Caco-2 (cell line): Measurements from ENCODE around the gene AQP12A. TPM values are rescaled to one million over a fixed set of nuclear protein-coding genes. Genes with fewer than 3 reads are reported as not detected.

Experiments
- BruUV-seq: library from RNA; stranded (reverse); fragments of 400-500 nt; replicated peaks from 2 replicates; lab custom pipeline; 2021; lab: Mats Ljungman, UMichigan
- CTCF ChIA-PET: fragments of 300-600 bp; sonication (Branson Sonifier 250); formaldehyde crosslinking; loops from one replicate; lab custom pipeline; 2022; ENCODE audit warnings: antibody characterized with exemption; lab: Charles Lee
- POLR2A ChIA-PET: fragments of 300-600 bp; sonication (Branson Sonifier 250); formaldehyde crosslinking; loops from one replicate; lab custom pipeline; 2022; ENCODE audit warnings: antibody characterized with exemption; lab: Charles Lee
- DNase-seq, 2 experiments: peaks; one replicate each; pipeline versions ENCODE4 v3.0.0 to v3.0.0-alpha.2; 2020 to 2022
- H3K27me3 ChIP-seq: replicated peaks from 2 replicates; pipeline ENCODE4 v1.6.0; 2011; ENCODE audit warnings: low read length; ENCODE audit not compliant: control insufficient read depth, insufficient read depth
- H3K36me3 ChIP-seq: 2 replicates; pipeline ENCODE4 v1.5.1; 2011; ENCODE audit warnings: low read length; ENCODE audit not compliant: control insufficient read depth, insufficient read depth
- H3K4me1 ChIP-seq: fragments of 250-450 bp; sonication (Bioruptor Pico); 2 replicates; pipeline ENCODE4 v1.5.1; 2020; ENCODE audit warnings: mild to moderate bottlenecking
- H3K4me3 ChIP-seq: 2 replicates; pipeline ENCODE4 v1.5.1; 2011; ENCODE audit warnings: low read depth, mild to moderate bottlenecking, control low read depth, low read length
- H3K9me3 ChIP-seq: fragments of 250-450 bp; sonication (Bioruptor Pico); 2 replicates; pipeline ENCODE4 v1.5.1; 2020; ENCODE audit warnings: mild to moderate bottlenecking, moderate library complexity
- H3K27ac Mint-ChIP-seq: one replicate; pipeline ENCODE4 v1.8.0; 2022; ENCODE audit warnings: mixed read lengths; ENCODE audit not compliant: unreplicated experiment
- H3K27me3 Mint-ChIP-seq: one replicate; pipeline ENCODE4 v1.8.0; 2022; ENCODE audit warnings: mixed read lengths; ENCODE audit not compliant: insufficient read depth, unreplicated experiment
- H3K36me3 Mint-ChIP-seq: one replicate; pipeline ENCODE4 v1.8.0; 2022; ENCODE audit warnings: mild to moderate bottlenecking, mixed read lengths; ENCODE audit not compliant: insufficient read depth, unreplicated experiment
- H3K4me1 Mint-ChIP-seq: one replicate; pipeline ENCODE4 v1.8.0; 2022; ENCODE audit warnings: low read depth, mixed read lengths; ENCODE audit not compliant: unreplicated experiment
- H3K4me3 Mint-ChIP-seq: one replicate; pipeline ENCODE4 v1.8.0; 2022; ENCODE audit warnings: mild to moderate bottlenecking, moderate library complexity, mixed read lengths; ENCODE audit not compliant: unreplicated experiment
- H3K9me3 Mint-ChIP-seq: one replicate; pipeline ENCODE4 v1.8.0; 2022; ENCODE audit warnings: mixed read lengths; ENCODE audit not compliant: unreplicated experiment
- intact Hi-C: fragments of 100-400 bp; cut with micrococcal nuclease; formaldehyde crosslinking; loops from one replicate; pipeline ENCODE4 v1.10.0; 2022; ENCODE audit not compliant: unreplicated experiment
- total RNA-seq: library from RNA; stranded (reverse); gene quantifications from 2 replicates; pipeline ENCODE4 v1.2.3, GENCODE V29; 2022
- TF ChIP-seq, protein P1 (sequence below), 2 experiments: fragments of 200-600 bp in 1 of 2; IDR thresholded peaks; 1 replicate in 1 of 2; 2 replicates in 1 of 2; pipeline versions ENCODE4 v1.5.1 to v1.8.0; 2011 to 2022; ENCODE audit warnings: antibody characterized with exemption in 1 of 2, control low read depth in 1 of 2, inconsistent platforms in 1 of 2, low read depth in 1 of 2, low read length in 1 of 2, mild to moderate bottlenecking in 1 of 2, moderate library complexity in 1 of 2; ENCODE audit not compliant: insufficient read depth in 1 of 2, severe bottlenecking in 1 of 2, unreplicated experiment in 1 of 2

AQP12A gene
- total RNA-seq, 1 experiment from 2014 or later = not detected

DNA sequence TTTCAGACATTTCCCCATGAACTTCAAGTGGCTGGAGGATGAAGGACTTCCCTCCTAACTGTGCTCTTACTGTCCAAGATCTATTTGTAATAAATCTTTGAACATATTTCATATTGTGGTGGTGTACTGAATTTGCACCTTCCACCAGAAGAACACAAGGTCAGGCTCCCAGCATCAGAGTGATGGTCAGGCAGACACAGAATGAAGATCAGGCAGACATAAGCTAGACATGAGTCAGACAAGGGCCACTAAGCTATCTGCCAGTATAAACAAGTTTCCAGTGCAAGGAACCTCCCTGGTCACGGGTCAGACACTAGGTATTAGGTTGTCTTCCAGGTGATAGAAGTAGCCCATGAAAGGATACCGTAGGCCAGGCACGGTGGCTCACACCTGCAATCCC lies 29.0 kb upstream of the AQP12A start:
- Histone ChIP-seq H3K4me1 (no peaks in the 10 kb centered on the region), H3K9me3 (no peaks in the 10 kb centered on the region), H3K27me3 (no peaks in the 10 kb centered on the region), H3K36me3 (no peaks in the 10 kb centered on the region), H3K4me3 (no peak overlapping the region)
- Mint-ChIP-seq H3K27me3 (peaks cover 11% of the 10 kb centered on the region), H3K36me3 (no peaks in the 10 kb centered on the region), H3K27ac (no peak overlapping the region), H3K4me1 (no peaks in the 10 kb centered on the region), H3K9me3 (no peaks in the 10 kb centered on the region), H3K4me3 (no peak overlapping the region)
- ChIA-PET CTCF (no interaction called here), POLR2A (no interaction called here)
- no peak for DNase-seq
- BruUV-seq = no TSS peak
- TF ChIP-seq, protein P1, sequence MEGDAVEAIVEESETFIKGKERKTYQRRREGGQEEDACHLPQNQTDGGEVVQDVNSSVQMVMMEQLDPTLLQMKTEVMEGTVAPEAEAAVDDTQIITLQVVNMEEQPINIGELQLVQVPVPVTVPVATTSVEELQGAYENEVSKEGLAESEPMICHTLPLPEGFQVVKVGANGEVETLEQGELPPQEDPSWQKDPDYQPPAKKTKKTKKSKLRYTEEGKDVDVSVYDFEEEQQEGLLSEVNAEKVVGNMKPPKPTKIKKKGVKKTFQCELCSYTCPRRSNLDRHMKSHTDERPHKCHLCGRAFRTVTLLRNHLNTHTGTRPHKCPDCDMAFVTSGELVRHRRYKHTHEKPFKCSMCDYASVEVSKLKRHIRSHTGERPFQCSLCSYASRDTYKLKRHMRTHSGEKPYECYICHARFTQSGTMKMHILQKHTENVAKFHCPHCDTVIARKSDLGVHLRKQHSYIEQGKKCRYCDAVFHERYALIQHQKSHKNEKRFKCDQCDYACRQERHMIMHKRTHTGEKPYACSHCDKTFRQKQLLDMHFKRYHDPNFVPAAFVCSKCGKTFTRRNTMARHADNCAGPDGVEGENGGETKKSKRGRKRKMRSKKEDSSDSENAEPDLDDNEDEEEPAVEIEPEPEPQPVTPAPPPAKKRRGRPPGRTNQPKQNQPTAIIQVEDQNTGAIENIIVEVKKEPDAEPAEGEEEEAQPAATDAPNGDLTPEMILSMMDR (IDR thresholded peaks at IDR 0.05; ENCODE audit: insufficient read depth in 1 of 2, low read depth in 1 of 2, low read length in 1 of 2, severe bottlenecking in 1 of 2, unreplicated experiment in 1 of 2) = no peak
- intact Hi-C loops = no loop called here

- no peaks in the 10 kb centered on the region for H3K9me3 Mint-ChIP-seq
- H3K36me3 Mint-ChIP-seq = no peaks in the 10 kb centered on the region
- BruUV-seq = no TSS peak
- no peak for DNase-seq
- H3K4me1 Mint-ChIP-seq = no peaks in the 10 kb centered on the region
- Histone ChIP-seq H3K4me3 (no peak overlapping the region), H3K9me3 (no peaks in the 10 kb centered on the region), H3K27me3 (no peaks in the 10 kb centered on the region), H3K36me3 (no peaks in the 10 kb centered on the region), H3K4me1 (no peaks in the 10 kb centered on the region)
- no peak overlapping the region for H3K27ac Mint-ChIP-seq
- POLR2A ChIA-PET = no interaction called here
- peaks cover 14% of the 10 kb centered on the region for H3K27me3 Mint-ChIP-seq
- TF ChIP-seq, protein P1 (IDR thresholded peaks at IDR 0.05; ENCODE audit: insufficient read depth in 1 of 2, low read depth in 1 of 2, low read length in 1 of 2, severe bottlenecking in 1 of 2, unreplicated experiment in 1 of 2) = no peak
- CTCF ChIA-PET = no interaction called here
- no peak overlapping the region for H3K4me3 Mint-ChIP-seq
- intact Hi-C loops = no loop called here
Measured at GRCh38 chr2:240663546-240664190, 28.0 kb upstream of the AQP12A start.

GRCh38 chr2:240664622-240665021 lies 27.0 kb upstream of the AQP12A start:
- Histone ChIP-seq H3K9me3 (no peaks in the 10 kb centered on the region), H3K36me3 (no peaks in the 10 kb centered on the region), H3K4me3 (no peak overlapping the region), H3K27me3 (no peaks in the 10 kb centered on the region), H3K4me1 (no peaks in the 10 kb centered on the region)
- Mint-ChIP-seq H3K27me3 (peaks cover 10% of the 10 kb centered on the region), H3K4me3 (no peak overlapping the region), H3K36me3 (no peaks in the 10 kb centered on the region), H3K4me1 (no peaks in the 10 kb centered on the region), H3K27ac (no peak overlapping the region), H3K9me3 (no peaks in the 10 kb centered on the region)
- DNase-seq = no peak
- no TSS peak for BruUV-seq
- CTCF ChIA-PET = no interaction called here
- TF ChIP-seq, protein P1 (IDR thresholded peaks at IDR 0.05; ENCODE audit: insufficient read depth in 1 of 2, low read depth in 1 of 2, low read length in 1 of 2, severe bottlenecking in 1 of 2, unreplicated experiment in 1 of 2) = no peak
- intact Hi-C loops = no loop called here
- POLR2A ChIA-PET = no interaction called here
